Fibroblast of mammary gland (primary cell): ENCODE results near the gene C12orf75.

Experiments
- DNase-seq: peaks from one replicate; pipeline ENCODE4 v3.0.0-alpha.2; 2010; ENCODE audit warnings: low read depth
- H3K4me3 ChIP-seq: 2 replicates; pipeline ENCODE4 v1.5.1; 2011; ENCODE audit warnings: low read depth, mild to moderate bottlenecking, low read length, moderate library complexity; ENCODE audit not compliant: control insufficient read depth
- TF ChIP-seq, protein P1 (sequence below): conservative IDR thresholded peaks from 2 replicates; pipeline ENCODE4 v1.5.1; 2011; ENCODE audit warnings: low read depth, low read length, inconsistent platforms; ENCODE audit not compliant: control insufficient read depth, insufficient read depth

Gene C12orf75

DNA sequence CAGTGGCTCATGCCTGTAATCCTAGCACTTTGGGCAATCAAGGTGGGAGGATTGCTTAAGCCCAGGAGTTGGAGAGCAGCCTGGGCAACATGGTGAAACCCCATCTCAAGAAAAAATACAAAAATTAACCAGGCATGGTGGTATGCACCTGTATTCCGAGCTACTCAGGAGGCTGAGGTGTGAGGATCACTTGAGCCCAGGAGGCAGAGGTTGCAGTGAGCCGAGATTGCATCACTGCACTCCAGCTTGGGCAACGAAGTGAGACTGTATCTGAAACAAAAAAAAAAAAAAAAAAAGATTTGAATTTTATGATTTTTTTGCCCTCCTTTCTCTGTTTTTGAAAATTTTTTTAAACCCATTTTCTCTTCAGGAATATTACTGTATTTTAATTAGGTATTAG is 17.7 kb downstream of the C12orf75 start:
- no peak overlapping the region for H3K4me3 ChIP-seq
- no peak for DNase-seq
- TF ChIP-seq, protein P1, sequence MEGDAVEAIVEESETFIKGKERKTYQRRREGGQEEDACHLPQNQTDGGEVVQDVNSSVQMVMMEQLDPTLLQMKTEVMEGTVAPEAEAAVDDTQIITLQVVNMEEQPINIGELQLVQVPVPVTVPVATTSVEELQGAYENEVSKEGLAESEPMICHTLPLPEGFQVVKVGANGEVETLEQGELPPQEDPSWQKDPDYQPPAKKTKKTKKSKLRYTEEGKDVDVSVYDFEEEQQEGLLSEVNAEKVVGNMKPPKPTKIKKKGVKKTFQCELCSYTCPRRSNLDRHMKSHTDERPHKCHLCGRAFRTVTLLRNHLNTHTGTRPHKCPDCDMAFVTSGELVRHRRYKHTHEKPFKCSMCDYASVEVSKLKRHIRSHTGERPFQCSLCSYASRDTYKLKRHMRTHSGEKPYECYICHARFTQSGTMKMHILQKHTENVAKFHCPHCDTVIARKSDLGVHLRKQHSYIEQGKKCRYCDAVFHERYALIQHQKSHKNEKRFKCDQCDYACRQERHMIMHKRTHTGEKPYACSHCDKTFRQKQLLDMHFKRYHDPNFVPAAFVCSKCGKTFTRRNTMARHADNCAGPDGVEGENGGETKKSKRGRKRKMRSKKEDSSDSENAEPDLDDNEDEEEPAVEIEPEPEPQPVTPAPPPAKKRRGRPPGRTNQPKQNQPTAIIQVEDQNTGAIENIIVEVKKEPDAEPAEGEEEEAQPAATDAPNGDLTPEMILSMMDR = no peak

DNA sequence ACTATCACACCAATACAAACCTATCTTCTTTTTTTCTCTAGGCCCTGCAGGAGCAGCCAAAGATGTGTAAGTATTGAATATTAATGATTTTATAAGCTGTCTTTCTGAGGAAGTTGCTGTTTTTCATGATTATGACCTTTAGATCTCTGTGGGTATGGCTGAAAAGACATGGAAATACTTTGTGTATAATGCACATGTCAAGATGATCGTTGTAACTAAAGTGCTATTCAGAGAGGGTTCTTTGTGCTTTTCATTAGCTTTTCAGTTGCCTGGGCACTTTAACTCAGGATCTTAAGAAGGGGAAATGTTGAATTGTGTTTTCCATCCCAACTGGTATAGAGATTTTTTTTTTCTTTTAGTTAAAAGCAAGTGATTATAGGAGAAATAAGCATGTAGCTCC is 18.1 kb downstream of the C12orf75 start:
- no peak for DNase-seq

DNA sequence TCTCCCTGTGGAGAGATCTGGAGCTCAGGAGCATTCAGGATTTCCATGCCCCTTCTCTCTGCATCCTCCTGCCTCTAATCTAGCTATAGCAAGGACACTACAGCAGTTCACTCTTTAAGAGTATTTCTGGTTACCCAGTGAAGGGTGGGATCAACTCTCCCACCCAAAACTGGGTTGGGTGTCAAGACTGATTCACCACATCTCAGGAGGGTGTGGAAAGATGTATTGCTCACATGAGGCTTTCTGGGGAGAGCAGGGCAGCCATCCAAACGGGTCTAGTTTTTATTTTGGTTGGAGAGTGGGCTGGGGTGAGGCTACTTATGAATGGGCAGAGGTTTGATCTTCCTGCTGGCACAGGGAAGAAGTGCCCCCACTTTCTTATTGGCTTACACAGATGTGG is 18.6 kb downstream of the C12orf75 start:
- TF ChIP-seq, protein P1 = no peak
- H3K4me3 ChIP-seq = no peak overlapping the region
- no peak for DNase-seq

More for the DNA sequence above, 18.1 kb downstream of the C12orf75 start:
- TF ChIP-seq, protein P1 = no peak
- no peak overlapping the region for H3K4me3 ChIP-seq

- no peak overlapping the region for H3K4me3 ChIP-seq
- no peak for DNase-seq
- TF ChIP-seq, protein P1 = no peak
Observed at GRCh38 chr12:105351523-105351922, 21.0 kb downstream of the C12orf75 start.

GRCh38 chr12:105352052-105352451 is 21.6 kb downstream of the C12orf75 start:
- DNase-seq = no peak
- no peak overlapping the region for H3K4me3 ChIP-seq
- TF ChIP-seq, protein P1 = no peak

- no peak overlapping the region for H3K4me3 ChIP-seq
- TF ChIP-seq, protein P1 = no peak
Observed at GRCh38 chr12:105352940-105353635, 22.6 kb downstream of the C12orf75 start.

More at GRCh38 chr12:105352940-105353635, 22.6 kb downstream of the C12orf75 start:
- DNase-seq = no peak
